HG03159 (cell line): ENCODE data around the gene PREB.

ENCODE experiments used
- ATAC-seq: cut with Tn5 transposase; IDR thresholded peaks from one replicate; pipeline ENCODE4 v1.9.1; 2021; ENCODE audit warnings: mild to moderate bottlenecking, moderate library complexity; ENCODE audit not compliant: unreplicated experiment

The PREB gene

GRCh38 chr2:27099334-27099955, 35.0 kb downstream of the PREB start:
- no peak for ATAC-seq

- ATAC-seq = no peak
Measured at GRCh38 chr2:27097341-27097740, 37.1 kb downstream of the PREB start.

GRCh38 chr2:27096748-27097297, 37.6 kb downstream of the PREB start:
- ATAC-seq = no peak

- ATAC-seq = no peak
Measured at GRCh38 chr2:27095745-27096651, 38.4 kb downstream of the PREB start.

- ATAC-seq = no peak
Measured at GRCh38 chr2:27095427-27095744, 39.0 kb downstream of the PREB start.

GRCh38 chr2:27094353-27094984, 40.0 kb downstream of the PREB start:
- ATAC-seq = no peak

- no peak for ATAC-seq
Measured at GRCh38 chr2:27093430-27094352, 40.7 kb downstream of the PREB start.

GRCh38 chr2:27092696-27093429, 41.6 kb downstream of the PREB start:
- no peak for ATAC-seq

GRCh38 chr2:27091746-27092695, 42.4 kb downstream of the PREB start:
- no peak for ATAC-seq

GRCh38 chr2:27089111-27089954, 45.1 kb downstream of the PREB start:
- no peak for ATAC-seq

- ATAC-seq = no peak
Measured at GRCh38 chr2:27088634-27089033, 45.8 kb downstream of the PREB start.

GRCh38 chr2:27087823-27088410, 46.5 kb downstream of the PREB start:
- ATAC-seq = no peak

- no peak for ATAC-seq
Measured at GRCh38 chr2:27086724-27087593, 47.5 kb downstream of the PREB start, which contains the start of gene KHK. TSS of gene KHK (plus strand) at chr2:27086772. CDS start at chr2:27087260, 488 bp downstream.

GRCh38 chr2:27086090-27086723, 48.2 kb downstream of the PREB start:
- peak; percentile 71 for ATAC-seq

GRCh38 chr2:27085673-27086089, 48.8 kb downstream of the PREB start:
- peak; percentile 3 for ATAC-seq
